HepG2 (cell line): ENCODE measurements around the gene DGKG. TPM values are rescaled to one million over a fixed set of nuclear protein-coding genes. Genes with fewer than 3 reads are reported as not detected.

Source experiments
- ATAC-seq: fragments of 200-7000 bp; cut with Tn5 transposase; 3 replicates; pipeline ENCODE4 v1.9.1; 2020; ENCODE audit warnings: mild to moderate bottlenecking, moderate library complexity
- BruUV-seq: library from RNA; stranded (reverse); fragments of 400-500 nt; replicated peaks from 2 replicates; lab custom pipeline; 2021; lab: Mats Ljungman, UMichigan
- CTCF ChIA-PET: fragments of 300-600 bp; formaldehyde crosslinking; extraction: SDS; loops from one replicate; lab custom pipeline; 2021; ENCODE audit warnings: low total read pairs, inconsistent platforms, low intra/inter-chr PET ratio; lab: Yijun Ruan, JAX
- POLR2A ChIA-PET: fragments of 350-600 bp; sonication (Branson Sonifier 250); formaldehyde crosslinking; loops from one replicate; lab custom pipeline; 2020; ENCODE audit warnings: antibody characterized with exemption, inconsistent platforms; lab: Yijun Ruan, JAX
- DNase-seq: peaks from one replicate; pipeline ENCODE4 v3.0.0-alpha.2; 2015; ENCODE audit warnings: low spot score
- FAIRE-seq: peaks from 3 replicates; lab custom pipeline; 2011; peaks lifted over from hg19 to GRCh38; lab: Jason Lieb, UNC
- H2AFZ ChIP-seq: one replicate; pipeline ENCODE4 v1.6.1; 2011; ENCODE audit warnings: low read length, inconsistent platforms
- H3K27ac ChIP-seq: fragments of 300-600 bp; 3 replicates; pipeline ENCODE4 v1.8.0; 2011; ENCODE audit warnings: mixed run types, mild to moderate bottlenecking, mixed read lengths, low read length, inconsistent platforms; ENCODE audit not compliant: insufficient read depth; ENCODE audit errors: extremely low read length
- H3K27me3 ChIP-seq, 2 experiments: fragments of 200-600 bp in 1 of 2; 2 replicates in 1 of 2; 3 replicates in 1 of 2; pipeline versions ENCODE4 v1.6.0 to v1.8.0; 2011; ENCODE audit warnings: low read length in 2 of 2, mild to moderate bottlenecking in 2 of 2, moderate library complexity in 2 of 2, inconsistent platforms in 1 of 2; ENCODE audit not compliant: insufficient read depth in 2 of 2, control insufficient read depth in 1 of 2
- H3K36me3 ChIP-seq, 2 experiments: fragments of 200-600 bp in 1 of 2; replicated peaks in 1 of 2; 2 replicates in 1 of 2; 3 replicates in 1 of 2; pipeline versions ENCODE4 v1.5.1 to v1.8.0; 2011; ENCODE audit warnings: low read length in 2 of 2, inconsistent platforms in 1 of 2; ENCODE audit not compliant: insufficient read depth in 2 of 2, control insufficient read depth in 1 of 2
- H3K4me1 ChIP-seq: 2 replicates; pipeline ENCODE4 v1.5.1; 2012; ENCODE audit warnings: low read length, inconsistent platforms; ENCODE audit not compliant: insufficient read depth
- H3K4me2 ChIP-seq: 2 replicates; pipeline ENCODE4 v1.6.0; 2011; ENCODE audit warnings: low read depth, low read length, inconsistent platforms
- H3K4me3 ChIP-seq, 3 experiments: fragments of 200-600 bp in 1 of 3; sonication (generic), shearing (Covaris generic) in 1 of 3; replicated peaks in 1 of 3; 2 replicates each; pipeline ENCODE4 v1.5.1; 2011 to 2016; ENCODE audit warnings: low read length in 3 of 3, inconsistent platforms in 2 of 3, low read depth in 2 of 3, mild to moderate bottlenecking in 2 of 3, control low read depth in 1 of 3, mixed read lengths in 1 of 3; ENCODE audit not compliant: insufficient read depth in 1 of 3
- H3K79me2 ChIP-seq: one replicate; pipeline ENCODE4 v1.6.1; 2011; ENCODE audit warnings: low read length, inconsistent platforms; ENCODE audit not compliant: insufficient read depth
- H3K9ac ChIP-seq: 2 replicates; pipeline ENCODE4 v1.6.0; 2011; ENCODE audit warnings: mild to moderate bottlenecking, low read depth, low read length, inconsistent platforms; ENCODE audit not compliant: insufficient read depth
- H3K9me3 ChIP-seq: 2 replicates; pipeline ENCODE4 v1.5.1; 2012; ENCODE audit warnings: mild to moderate bottlenecking, low read length
- H4K20me1 ChIP-seq: 2 replicates; pipeline ENCODE4 v1.6.0; 2011; ENCODE audit warnings: inconsistent platforms, mild to moderate bottlenecking, low read length, moderate library complexity; ENCODE audit not compliant: insufficient read depth
- HNRNPH1 ChIP-seq: fragments of 200-400 bp; formaldehyde crosslinking; optimal IDR thresholded peaks from 2 replicates; pipeline ENCODE3; 2017; ENCODE audit warnings: mild to moderate bottlenecking, low read depth, low read length
- MATR3 ChIP-seq: sonication (generic); formaldehyde crosslinking; IDR thresholded peaks from 2 replicates; pipeline ENCODE4 v1.4.0; 2020; ENCODE audit warnings: missing genetic modification reagents
- NR3C1 ChIP-seq: sonication (generic); formaldehyde crosslinking; IDR thresholded peaks from 2 replicates; pipeline ENCODE4 v1.4.0; 2020; ENCODE audit warnings: missing genetic modification reagents
- RBM39 ChIP-seq: fragments of 200-400 bp; formaldehyde crosslinking; IDR thresholded peaks from one replicate; pipeline ENCODE4 v1.6.1; 2018; ENCODE audit warnings: antibody characterized with exemption, mild to moderate bottlenecking, low read depth, low read length; ENCODE audit not compliant: poor library complexity, severe bottlenecking
- SETDB1 ChIP-seq: sonication (generic); formaldehyde crosslinking; IDR thresholded peaks from 2 replicates; pipeline ENCODE4 v1.5.1; 2020; ENCODE audit warnings: missing genetic modification reagents, mild to moderate bottlenecking, borderline replicate concordance
- SMAD9 ChIP-seq: sonication (generic); formaldehyde crosslinking; IDR thresholded peaks from 2 replicates; pipeline ENCODE4 v1.5.1; 2020; ENCODE audit warnings: mild to moderate bottlenecking, missing genetic modification reagents
- ZBTB33 ChIP-seq: sonication (generic); formaldehyde crosslinking; IDR thresholded peaks from 2 replicates; pipeline ENCODE4 v1.4.0; 2020; ENCODE audit warnings: missing genetic modification reagents
- ZKSCAN8 ChIP-seq: IDR thresholded peaks from 2 replicates; pipeline ENCODE4 v1.6.1; 2016; ENCODE audit warnings: borderline replicate concordance, missing genetic modification reagents, missing compliant biosample characterization
- ZNF563 ChIP-seq: sonication (generic); formaldehyde crosslinking; IDR thresholded peaks from 2 replicates; pipeline ENCODE4 v1.8.0; 2022; ENCODE audit warnings: mild to moderate bottlenecking, moderate library complexity, missing genetic modification reagents
- WGBS: methylation state at CpG from one replicate; pipeline ENCODE4 v1.1.6; 2017; ENCODE audit warnings: low lambda C conversion rate; 5-methylcytosine and 5-hydroxymethylcytosine counted together
- in situ Hi-C: cut with HindIII; loops from 2 replicates; pipeline ENCODE4 v1.10.0; 2017; ENCODE audit warnings: low pct_unique_long_range_greater_than_20kb; ENCODE audit not compliant: extremely low pct_ligation_motif_present
- intact Hi-C: fragments of 100-400 bp; cut with micrococcal nuclease; formaldehyde crosslinking; loops from one replicate; pipeline ENCODE4 v1.10.0; 2022; ENCODE audit not compliant: unreplicated experiment
- polyA plus RNA-seq, 8 experiments: library from polyadenylated mRNA; depleted of rRNA in 3 of 8; stranded (reverse) in 7 of 8; unstranded in 1 of 8; fragments of >200 nt; fragmentation: Illumina TruSeq in 4 of 8; extraction: Trizol in 4 of 8; gene quantifications; 2 replicates each; pipeline versions ENCODE4 v1.2.1 to v1.2.3, GENCODE V29; 2011 to 2016; ENCODE audit warnings: low read depth in 4 of 8, missing spikeins in 1 of 8, mixed read lengths in 1 of 8; ENCODE audit not compliant: insufficient read depth in 1 of 8
- total RNA-seq, 5 experiments: library from RNA; depleted of rRNA; stranded (reverse); fragments of >200 nt; fragmentation: Illumina TruSeq; extraction: Trizol; gene quantifications; 2 replicates each; pipeline ENCODE4 v1.2.3, GENCODE V29; 2016; ENCODE audit warnings: low read depth in 1 of 5
- TF ChIP-seq, protein P1 (sequence below): sonication (generic); formaldehyde crosslinking; IDR thresholded peaks from 2 replicates; pipeline ENCODE4 v1.4.0; 2020; ENCODE audit warnings: missing genetic modification reagents, borderline replicate concordance
- TF ChIP-seq, protein P2 (sequence below): sonication (generic); formaldehyde crosslinking; IDR thresholded peaks from 2 replicates; pipeline ENCODE4 v1.4.0; 2020; ENCODE audit warnings: missing genetic modification reagents

The DGKG gene
- total and polyA plus RNA-seq, 2 of the 13 experiments (the other 11 are each of a cell fraction or from before 2014, with no cell fraction given) = 3.8 to 6.2 TPM

GRCh38 chr3:186277268-186277909, 84.6 kb downstream of the DGKG start (continued):
- TF ChIP-seq, protein P1, sequence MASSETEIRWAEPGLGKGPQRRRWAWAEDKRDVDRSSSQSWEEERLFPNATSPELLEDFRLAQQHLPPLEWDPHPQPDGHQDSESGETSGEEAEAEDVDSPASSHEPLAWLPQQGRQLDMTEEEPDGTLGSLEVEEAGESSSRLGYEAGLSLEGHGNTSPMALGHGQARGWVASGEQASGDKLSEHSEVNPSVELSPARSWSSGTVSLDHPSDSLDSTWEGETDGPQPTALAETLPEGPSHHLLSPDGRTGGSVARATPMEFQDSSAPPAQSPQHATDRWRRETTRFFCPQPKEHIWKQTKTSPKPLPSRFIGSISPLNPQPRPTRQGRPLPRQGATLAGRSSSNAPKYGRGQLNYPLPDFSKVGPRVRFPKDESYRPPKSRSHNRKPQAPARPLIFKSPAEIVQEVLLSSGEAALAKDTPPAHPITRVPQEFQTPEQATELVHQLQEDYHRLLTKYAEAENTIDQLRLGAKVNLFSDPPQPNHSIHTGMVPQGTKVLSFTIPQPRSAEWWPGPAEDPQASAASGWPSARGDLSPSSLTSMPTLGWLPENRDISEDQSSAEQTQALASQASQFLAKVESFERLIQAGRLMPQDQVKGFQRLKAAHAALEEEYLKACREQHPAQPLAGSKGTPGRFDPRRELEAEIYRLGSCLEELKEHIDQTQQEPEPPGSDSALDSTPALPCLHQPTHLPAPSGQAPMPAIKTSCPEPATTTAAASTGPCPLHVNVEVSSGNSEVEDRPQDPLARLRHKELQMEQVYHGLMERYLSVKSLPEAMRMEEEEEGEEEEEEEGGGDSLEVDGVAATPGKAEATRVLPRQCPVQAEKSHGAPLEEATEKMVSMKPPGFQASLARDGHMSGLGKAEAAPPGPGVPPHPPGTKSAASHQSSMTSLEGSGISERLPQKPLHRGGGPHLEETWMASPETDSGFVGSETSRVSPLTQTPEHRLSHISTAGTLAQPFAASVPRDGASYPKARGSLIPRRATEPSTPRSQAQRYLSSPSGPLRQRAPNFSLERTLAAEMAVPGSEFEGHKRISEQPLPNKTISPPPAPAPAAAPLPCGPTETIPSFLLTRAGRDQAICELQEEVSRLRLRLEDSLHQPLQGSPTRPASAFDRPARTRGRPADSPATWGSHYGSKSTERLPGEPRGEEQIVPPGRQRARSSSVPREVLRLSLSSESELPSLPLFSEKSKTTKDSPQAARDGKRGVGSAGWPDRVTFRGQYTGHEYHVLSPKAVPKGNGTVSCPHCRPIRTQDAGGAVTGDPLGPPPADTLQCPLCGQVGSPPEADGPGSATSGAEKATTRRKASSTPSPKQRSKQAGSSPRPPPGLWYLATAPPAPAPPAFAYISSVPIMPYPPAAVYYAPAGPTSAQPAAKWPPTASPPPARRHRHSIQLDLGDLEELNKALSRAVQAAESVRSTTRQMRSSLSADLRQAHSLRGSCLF (CRISPR knock-in tag) = no peak
- TF ChIP-seq, all 625 proteins: peak for 4

DNA sequence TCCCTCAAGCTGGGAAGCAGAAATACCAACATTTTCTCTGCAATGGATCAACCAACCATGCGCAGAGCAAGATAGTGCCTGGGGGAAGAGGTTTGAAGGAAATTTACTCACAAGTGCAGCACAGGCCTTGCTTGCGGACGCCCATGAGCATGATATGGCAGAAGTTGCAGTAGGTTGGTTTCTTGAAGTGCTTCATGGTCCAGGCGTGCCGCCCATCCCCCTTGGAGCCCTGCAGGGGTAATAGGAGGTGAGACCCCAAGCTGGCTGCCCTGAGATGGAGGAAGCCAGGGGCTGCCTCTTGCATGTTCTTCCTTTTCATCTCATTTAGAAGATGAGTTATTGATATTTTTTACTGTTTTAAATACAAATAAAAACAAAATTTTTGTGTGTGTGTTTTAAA, 86.6 kb downstream of the DGKG start:
- Histone ChIP-seq H3K4me3 (no peak overlapping the region), H3K4me2 (no peak overlapping the region), H3K9ac (no peak overlapping the region), H3K4me1 (0 out of 2 replicates have a peak, but pooled peaks cover 10% of the 10 kb centered on the region), H3K79me2 (no peaks in the 10 kb centered on the region), H3K36me3 (0 out of 5 replicates have a peak, but pooled peaks cover 0 to 1% of the 10 kb centered on the region in 2 experiments), H3K9me3 (no peaks in the 10 kb centered on the region), H3K27ac (no peak overlapping the region), H2AFZ (no peak overlapping the region), H4K20me1 (no peaks in the 10 kb centered on the region), H3K27me3 (no peaks in the 10 kb centered on the region)
- ChIA-PET POLR2A (no interaction called here), CTCF (no interaction called here)
- ATAC-seq (no peak), FAIRE-seq (no peak), DNase-seq (no peak)
- BruUV-seq = no TSS peak
- in situ Hi-C loops (no loop called here), intact Hi-C loops (no loop called here)
- 57% methylated on average over 5 of the region's 5 CpGs for WGBS
- TF ChIP-seq ZKSCAN8 (CRISPR knock-in tag) (no peak), SETDB1 (no peak), ZBTB33 (CRISPR knock-in tag) (no peak), RBM39 (no peak), ZNF563 (no peak), NR3C1 (CRISPR knock-in tag) (no peak), MATR3 (CRISPR knock-in tag) (no peak), SMAD9 (no peak), HNRNPH1 (no peak)
- TF ChIP-seq, protein P2, sequence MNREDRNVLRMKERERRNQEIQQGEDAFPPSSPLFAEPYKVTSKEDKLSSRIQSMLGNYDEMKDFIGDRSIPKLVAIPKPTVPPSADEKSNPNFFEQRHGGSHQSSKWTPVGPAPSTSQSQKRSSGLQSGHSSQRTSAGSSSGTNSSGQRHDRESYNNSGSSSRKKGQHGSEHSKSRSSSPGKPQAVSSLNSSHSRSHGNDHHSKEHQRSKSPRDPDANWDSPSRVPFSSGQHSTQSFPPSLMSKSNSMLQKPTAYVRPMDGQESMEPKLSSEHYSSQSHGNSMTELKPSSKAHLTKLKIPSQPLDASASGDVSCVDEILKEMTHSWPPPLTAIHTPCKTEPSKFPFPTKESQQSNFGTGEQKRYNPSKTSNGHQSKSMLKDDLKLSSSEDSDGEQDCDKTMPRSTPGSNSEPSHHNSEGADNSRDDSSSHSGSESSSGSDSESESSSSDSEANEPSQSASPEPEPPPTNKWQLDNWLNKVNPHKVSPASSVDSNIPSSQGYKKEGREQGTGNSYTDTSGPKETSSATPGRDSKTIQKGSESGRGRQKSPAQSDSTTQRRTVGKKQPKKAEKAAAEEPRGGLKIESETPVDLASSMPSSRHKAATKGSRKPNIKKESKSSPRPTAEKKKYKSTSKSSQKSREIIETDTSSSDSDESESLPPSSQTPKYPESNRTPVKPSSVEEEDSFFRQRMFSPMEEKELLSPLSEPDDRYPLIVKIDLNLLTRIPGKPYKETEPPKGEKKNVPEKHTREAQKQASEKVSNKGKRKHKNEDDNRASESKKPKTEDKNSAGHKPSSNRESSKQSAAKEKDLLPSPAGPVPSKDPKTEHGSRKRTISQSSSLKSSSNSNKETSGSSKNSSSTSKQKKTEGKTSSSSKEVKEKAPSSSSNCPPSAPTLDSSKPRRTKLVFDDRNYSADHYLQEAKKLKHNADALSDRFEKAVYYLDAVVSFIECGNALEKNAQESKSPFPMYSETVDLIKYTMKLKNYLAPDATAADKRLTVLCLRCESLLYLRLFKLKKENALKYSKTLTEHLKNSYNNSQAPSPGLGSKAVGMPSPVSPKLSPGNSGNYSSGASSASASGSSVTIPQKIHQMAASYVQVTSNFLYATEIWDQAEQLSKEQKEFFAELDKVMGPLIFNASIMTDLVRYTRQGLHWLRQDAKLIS (CRISPR knock-in tag) = no peak
